ENCODE measurements around the gene CD247. TPM values are rescaled to one million over a fixed set of nuclear protein-coding genes. Genes with fewer than 3 reads are reported as not detected.

The CD247 gene
- total RNA-seq, 1 donor: not detected

GRCh38 chr1:167532375-167532774 lies 14.0 kb upstream of the CD247 start:
- TF ChIP-seq, protein P1, sequence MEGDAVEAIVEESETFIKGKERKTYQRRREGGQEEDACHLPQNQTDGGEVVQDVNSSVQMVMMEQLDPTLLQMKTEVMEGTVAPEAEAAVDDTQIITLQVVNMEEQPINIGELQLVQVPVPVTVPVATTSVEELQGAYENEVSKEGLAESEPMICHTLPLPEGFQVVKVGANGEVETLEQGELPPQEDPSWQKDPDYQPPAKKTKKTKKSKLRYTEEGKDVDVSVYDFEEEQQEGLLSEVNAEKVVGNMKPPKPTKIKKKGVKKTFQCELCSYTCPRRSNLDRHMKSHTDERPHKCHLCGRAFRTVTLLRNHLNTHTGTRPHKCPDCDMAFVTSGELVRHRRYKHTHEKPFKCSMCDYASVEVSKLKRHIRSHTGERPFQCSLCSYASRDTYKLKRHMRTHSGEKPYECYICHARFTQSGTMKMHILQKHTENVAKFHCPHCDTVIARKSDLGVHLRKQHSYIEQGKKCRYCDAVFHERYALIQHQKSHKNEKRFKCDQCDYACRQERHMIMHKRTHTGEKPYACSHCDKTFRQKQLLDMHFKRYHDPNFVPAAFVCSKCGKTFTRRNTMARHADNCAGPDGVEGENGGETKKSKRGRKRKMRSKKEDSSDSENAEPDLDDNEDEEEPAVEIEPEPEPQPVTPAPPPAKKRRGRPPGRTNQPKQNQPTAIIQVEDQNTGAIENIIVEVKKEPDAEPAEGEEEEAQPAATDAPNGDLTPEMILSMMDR (IDR thresholded peaks at IDR 0.05; ENCODE audit: insufficient read depth, low read depth, low read length): no peak
- no peak for DNase-seq (ENCODE audit: low read depth)
- no peak overlapping the region for H3K4me3 ChIP-seq (ENCODE audit: low read depth, low read length)

DNA sequence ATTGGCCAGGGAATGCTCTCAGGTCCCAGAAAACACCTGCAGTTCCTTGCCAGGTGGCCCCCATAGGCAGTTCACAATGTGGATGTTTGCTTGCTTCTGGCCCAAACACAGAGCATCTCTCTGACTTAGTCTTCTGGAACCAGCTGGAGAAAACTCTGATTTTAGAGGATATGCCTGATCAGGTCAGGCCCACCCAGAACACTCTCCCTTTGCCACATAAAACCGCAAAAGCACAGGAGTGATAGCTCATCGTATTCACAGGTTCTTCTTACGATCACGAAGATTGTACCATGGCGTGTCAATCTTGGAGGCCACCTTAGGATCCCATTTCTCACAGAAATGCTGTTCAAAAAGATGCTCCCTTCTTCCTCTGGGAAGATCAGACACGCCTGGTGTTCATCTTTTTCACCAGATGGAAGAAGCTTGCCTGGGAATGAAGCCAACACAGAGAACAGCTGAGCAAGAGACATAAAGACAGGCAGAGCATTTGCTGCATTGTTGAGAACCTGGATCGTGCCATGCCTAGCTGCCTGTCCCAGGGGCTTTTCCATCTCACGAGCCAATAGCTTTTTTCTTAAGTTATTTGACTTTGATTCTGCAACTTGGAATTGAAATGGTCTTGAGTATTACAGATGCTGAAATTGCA lies 11.6 kb upstream of the CD247 start:
- DNase-seq (ENCODE audit: low read depth): peak; percentile 38
- TF ChIP-seq, protein P1 (IDR thresholded peaks at IDR 0.05; ENCODE audit: insufficient read depth, low read depth, low read length): no peak
- no peak overlapping the region for H3K4me3 ChIP-seq (ENCODE audit: low read depth, low read length)

- TF ChIP-seq, protein P1 (IDR thresholded peaks at IDR 0.05; ENCODE audit: insufficient read depth, low read depth, low read length): no peak
- H3K4me3 ChIP-seq (ENCODE audit: low read depth, low read length): no peak overlapping the region
- DNase-seq (ENCODE audit: low read depth): no peak
Observed at GRCh38 chr1:167528057-167528728, 9.9 kb upstream of the CD247 start.

DNA sequence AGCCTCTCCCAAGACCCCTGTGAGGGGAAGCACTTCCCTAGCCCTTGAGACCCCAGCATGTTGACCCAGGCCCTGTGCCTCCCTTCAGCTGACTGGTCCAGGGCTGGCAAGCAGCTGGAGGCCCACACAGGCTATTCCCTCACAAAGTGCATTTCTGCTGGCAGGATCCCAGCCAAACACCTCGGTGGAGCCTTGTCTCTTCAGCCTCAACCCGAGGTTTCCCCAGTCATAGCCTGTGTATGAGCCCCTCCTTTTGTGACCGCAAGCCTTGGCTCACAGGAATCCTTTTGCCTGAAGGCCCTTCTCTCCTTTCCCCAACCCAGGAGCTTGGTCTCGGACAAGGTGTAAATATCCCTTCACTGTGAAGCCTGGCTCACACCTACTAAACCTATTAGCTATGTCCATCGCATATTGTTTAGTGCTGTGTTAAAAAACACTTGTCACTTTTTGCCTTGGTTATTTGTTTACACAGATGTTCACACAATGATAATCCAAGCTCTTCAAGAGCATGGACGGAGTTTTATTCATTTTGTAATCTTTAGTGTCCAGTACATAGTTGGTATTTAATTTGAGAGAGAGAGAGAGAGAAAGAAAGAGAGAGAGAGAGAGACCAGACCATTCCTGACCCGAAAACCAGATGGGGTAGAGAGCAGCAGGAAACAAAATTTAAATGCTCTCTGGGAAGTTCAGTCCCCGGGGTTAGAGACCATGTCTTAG lies 8.5 kb upstream of the CD247 start:
- DNase-seq (ENCODE audit: low read depth): no peak
- H3K4me3 ChIP-seq (ENCODE audit: low read depth, low read length): no peak overlapping the region
- TF ChIP-seq, protein P1 (IDR thresholded peaks at IDR 0.05; ENCODE audit: insufficient read depth, low read depth, low read length): no peak

- TF ChIP-seq, protein P1 (IDR thresholded peaks at IDR 0.05; ENCODE audit: insufficient read depth, low read depth, low read length): no peak
- no peak overlapping the region for H3K4me3 ChIP-seq (ENCODE audit: low read depth, low read length)
- DNase-seq (ENCODE audit: low read depth): peak; percentile 23
Observed at GRCh38 chr1:167524651-167525050, 6.3 kb upstream of the CD247 start.

- no peak overlapping the region for H3K4me3 ChIP-seq (ENCODE audit: low read depth, low read length)
- DNase-seq (ENCODE audit: low read depth): no peak
- TF ChIP-seq, protein P1 (IDR thresholded peaks at IDR 0.05; ENCODE audit: insufficient read depth, low read depth, low read length): no peak
Observed at GRCh38 chr1:167522246-167522645, 3.9 kb upstream of the CD247 start.

All from fibroblast of villous mesenchyme (primary cell).